K562 (cell line): Measurements from ENCODE around the gene DENND10. TPM values are rescaled to one million over a fixed set of nuclear protein-coding genes. Genes with fewer than 3 reads are reported as not detected.

Source experiments
- ATAC-seq: fragments of 200-7000 bp; cut with Tn5 transposase; 3 replicates; pipeline ENCODE4 v1.9.1; 2020; ENCODE audit warnings: moderate library complexity
- BruUV-seq: library from RNA; stranded (reverse); fragments of 400-500 nt; replicated peaks from 2 replicates; lab custom pipeline; 2021; lab: Mats Ljungman, UMichigan
- CTCF ChIA-PET: fragments of 300-600 bp; formaldehyde crosslinking; extraction: SDS; loops from one replicate; lab custom pipeline; 2021; ENCODE audit warnings: low intra/inter-chr PET ratio; lab: Yijun Ruan, JAX
- POLR2A ChIA-PET: fragments of 300-600, 350-650 bp; sonication (Branson Sonifier 250); formaldehyde crosslinking; extraction: SDS; loops from one replicate; lab custom pipeline; 2021; ENCODE audit warnings: antibody characterized with exemption, inconsistent platforms; lab: Yijun Ruan, JAX
- DNase-seq, 4 experiments: peaks; one replicate each; pipeline versions ENCODE4 v3.0.0 to v3.0.0-alpha.2; 2011 to 2018; ENCODE audit warnings: low spot score in 3 of 4, mixed read lengths in 3 of 4; ENCODE audit errors: extremely low read depth in 1 of 4
- FAIRE-seq: peaks from 2 replicates; lab custom pipeline; 2011; peaks lifted over from hg19 to GRCh38; lab: Jason Lieb, UNC
- H2AFZ ChIP-seq: 2 replicates; pipeline ENCODE4 v1.6.0; 2011; ENCODE audit warnings: low read depth, low read length, control low read depth, inconsistent platforms
- H3K27ac ChIP-seq: fragments of 200-600 bp; 3 replicates; pipeline ENCODE4 v1.8.0; 2011; ENCODE audit warnings: low read depth, mild to moderate bottlenecking, control low read depth, inconsistent platforms, low read length, moderate library complexity, mixed read lengths; ENCODE audit errors: extremely low read depth
- H3K27me3 ChIP-seq, 2 experiments: fragments of 300-600 bp in 1 of 2; 2 replicates in 1 of 2; 3 replicates in 1 of 2; pipeline versions ENCODE4 v1.6.0 to v1.8.0; 2011; ENCODE audit warnings: inconsistent platforms in 2 of 2, low read length in 2 of 2, mild to moderate bottlenecking in 1 of 2, mixed read lengths in 1 of 2, moderate library complexity in 1 of 2; ENCODE audit not compliant: control insufficient read depth in 2 of 2, insufficient read depth in 2 of 2
- H3K36me3 ChIP-seq: fragments of 300-600 bp; 3 replicates; pipeline ENCODE4 v1.8.0; 2011; ENCODE audit warnings: mild to moderate bottlenecking, low read length, inconsistent platforms; ENCODE audit not compliant: control insufficient read depth, insufficient read depth
- H3K4me1 ChIP-seq, 2 experiments: fragments of 200-600 bp in 1 of 2; replicated peaks in 1 of 2; 2 replicates in 1 of 2; 3 replicates in 1 of 2; pipeline versions ENCODE4 v1.5.1 to v1.8.0; 2011; ENCODE audit warnings: inconsistent platforms in 2 of 2, low read length in 2 of 2, mild to moderate bottlenecking in 1 of 2, mixed read lengths in 1 of 2, moderate library complexity in 1 of 2; ENCODE audit not compliant: control insufficient read depth in 2 of 2, insufficient read depth in 2 of 2
- H3K4me2 ChIP-seq: 2 replicates; pipeline ENCODE4 v1.6.1; 2011; ENCODE audit warnings: low read length, control low read depth, inconsistent platforms, mixed read lengths; ENCODE audit not compliant: insufficient read depth
- H3K4me3 ChIP-seq: fragments of 200-600 bp; sonication (generic), shearing (Covaris generic); 2 replicates; pipeline ENCODE4 v1.5.1; 2016; ENCODE audit warnings: control low read depth, inconsistent platforms
- H3K79me2 ChIP-seq: fragments of 200-600 bp; 3 replicates; pipeline ENCODE4 v1.8.0; 2011; ENCODE audit warnings: low read length, inconsistent platforms; ENCODE audit not compliant: control insufficient read depth, insufficient read depth
- H3K9ac ChIP-seq, 2 experiments: 2 replicates each; pipeline versions ENCODE4 v1.6.0 to v1.6.1; 2011; ENCODE audit warnings: low read depth in 2 of 2, low read length in 2 of 2, control low read depth in 1 of 2, inconsistent platforms in 1 of 2, mild to moderate bottlenecking in 1 of 2, mixed read lengths in 1 of 2; ENCODE audit not compliant: insufficient read depth in 1 of 2
- H3K9me1 ChIP-seq: one replicate; pipeline ENCODE4 v1.6.0; 2011; ENCODE audit warnings: inconsistent platforms, mild to moderate bottlenecking, low read length, moderate library complexity; ENCODE audit not compliant: control insufficient read depth, insufficient read depth
- H3K9me3 ChIP-seq: replicated peaks from 2 replicates; pipeline ENCODE4 v1.5.1; 2011; ENCODE audit warnings: low read depth, low read length, inconsistent platforms; ENCODE audit not compliant: control insufficient read depth, insufficient read depth
- H4K20me1 ChIP-seq: replicated peaks from 2 replicates; pipeline ENCODE4 v1.6.1; 2011; ENCODE audit warnings: low read length, inconsistent platforms, mixed read lengths; ENCODE audit not compliant: control insufficient read depth, insufficient read depth
- CTCF ChIP-seq, 3 experiments: IDR thresholded peaks in 2 of 3; conservative IDR thresholded peaks in 1 of 3; 2 replicates each; pipeline ENCODE4 v1.5.1; 2011 to 2012; ENCODE audit warnings: low read length in 3 of 3, mild to moderate bottlenecking in 3 of 3, control low read depth in 2 of 3, improper control_type of control experiment in 1 of 3, inconsistent platforms in 1 of 3, low read depth in 1 of 3, mixed read lengths in 1 of 3, moderate library complexity in 1 of 3; ENCODE audit not compliant: insufficient read depth in 2 of 3
- CTCFL ChIP-seq: IDR thresholded peaks from 2 replicates; pipeline ENCODE4 v1.6.1; 2011; ENCODE audit warnings: borderline replicate concordance, low read depth, mild to moderate bottlenecking, moderate library complexity, low read length; ENCODE audit not compliant: insufficient read depth, poor library complexity, severe bottlenecking
- ETS1 ChIP-seq: conservative IDR thresholded peaks from 2 replicates; pipeline ENCODE4 v1.6.1; 2011; ENCODE audit warnings: low read depth, mild to moderate bottlenecking, low read length; ENCODE audit not compliant: control insufficient read depth
- NELFE ChIP-seq: IDR thresholded peaks from 2 replicates; pipeline ENCODE4 v1.6.1; 2011; ENCODE audit warnings: mild to moderate bottlenecking; ENCODE audit not compliant: insufficient read depth, insufficient read length
- TFAP4 ChIP-seq: sonication (generic); formaldehyde crosslinking; IDR thresholded peaks from 2 replicates; pipeline ENCODE4 v1.8.0; 2022; ENCODE audit warnings: missing genetic modification reagents, mild to moderate bottlenecking, moderate library complexity, borderline replicate concordance
- THRAP3 ChIP-seq: fragments of 450-650 bp; IDR thresholded peaks from 2 replicates; pipeline ENCODE4 v1.6.1; 2016; ENCODE audit warnings: mild to moderate bottlenecking, inconsistent platforms, borderline replicate concordance
- THRB ChIP-seq: fragments of 450-650 bp; formaldehyde crosslinking; conservative IDR thresholded peaks from 2 replicates; pipeline ENCODE4 v1.4.0; 2022; ENCODE audit warnings: mild to moderate bottlenecking, missing genetic modification characterization
- YY1 ChIP-seq, 3 experiments: IDR thresholded peaks; 2 replicates each; pipeline ENCODE4 v1.6.1; 2011; ENCODE audit warnings: low read length in 2 of 3, mild to moderate bottlenecking in 2 of 3, moderate library complexity in 2 of 3, borderline replicate concordance in 1 of 3, control low read depth in 1 of 3, low read depth in 1 of 3; ENCODE audit not compliant: insufficient read depth in 3 of 3, insufficient replicate concordance in 2 of 3, control insufficient read depth in 1 of 3, insufficient read length in 1 of 3; ENCODE audit errors: extremely low read depth in 1 of 3
- ZBTB34 ChIP-seq: fragments of 250-450 bp; sonication (Bioruptor Pico); IDR thresholded peaks from 2 replicates; pipeline ENCODE4 v1.8.0; 2021; ENCODE audit warnings: mild to moderate bottlenecking, moderate library complexity
- ZNF57 ChIP-seq: fragments of 450-650 bp; formaldehyde crosslinking; IDR thresholded peaks from 2 replicates; pipeline ENCODE4 v1.4.0; 2020; ENCODE audit warnings: mild to moderate bottlenecking, moderate library complexity
- WGBS: fragments of 100-300 bp; shearing (Covaris generic); methylation state at CpG from one replicate; pipeline ENCODE4 v1.1.6; 2016; ENCODE audit warnings: low coverage, mixed read lengths; ENCODE audit not compliant: insufficient coverage; ENCODE audit errors: missing lambda C conversion rate; 5-methylcytosine and 5-hydroxymethylcytosine counted together
- in situ Hi-C: fragments of 300-500 bp; cut with MboI; formaldehyde crosslinking; loops from 4 replicates; pipeline ENCODE4 v1.15.0; 2018; ENCODE audit warnings: inconsistent platforms, mixed read lengths
- intact Hi-C: fragments of 100-400 bp; cut with micrococcal nuclease; formaldehyde crosslinking; loops from 2 replicates; pipeline ENCODE4 v1.14.2; 2022
- polyA plus RNA-seq, 8 experiments: library from polyadenylated mRNA; depleted of rRNA in 4 of 8; stranded (reverse) in 5 of 8; unstranded in 3 of 8; fragments of >200 nt; fragmentation: Nextera tagmentation in 2 of 8; fragmentation: Illumina TruSeq in 1 of 8; extraction: Ambion mirVana in 2 of 8; extraction: Trizol in 1 of 8; gene quantifications; 2 replicates each; pipeline versions ENCODE4 v1.2.1 to v1.2.3, GENCODE V29; 2011 to 2014; ENCODE audit warnings: inconsistent platforms in 1 of 8, missing spikeins in 1 of 8
- total RNA-seq, 7 experiments: library from RNA; depleted of rRNA in 6 of 7; stranded (reverse); fragments of >200 nt in 6 of 7; fragmentation: Illumina TruSeq in 2 of 7; extraction: Trizol in 2 of 7; gene quantifications; 2 replicates each; pipeline versions ENCODE4 v1.2.1 to v1.2.3, GENCODE V29; 2011 to 2021; ENCODE audit warnings: low replicate concordance in 1 of 7

DENND10 gene
- total and polyA plus RNA-seq, 9 of the 15 experiments (the other 6 are each of a cell fraction or from before 2014, with no cell fraction given) = 9.4 to 20.0 (median 12.5) TPM

GRCh38 chr10:119139464-119140067 is 35.7 kb downstream of the DENND10 start:
- no peaks in the 10 kb centered on the region for H3K27me3 ChIP-seq
- no peak overlapping the region for H3K4me3 ChIP-seq
- no peaks in the 10 kb centered on the region for H3K4me1 ChIP-seq
- ChIA-PET CTCF (no interaction called here), POLR2A (no interaction called here)
- DNase-seq (peak in 2 of 4 experiments; percentile 23 to 25), FAIRE-seq (no peak), ATAC-seq (peak; percentile 78)
- in situ Hi-C loops = no loop called here
- no peak overlapping the region for H3K9ac ChIP-seq
- no peaks in the 10 kb centered on the region for H4K20me1 ChIP-seq
- no peaks in the 10 kb centered on the region for H3K79me2 ChIP-seq
- no peaks in the 10 kb centered on the region for H3K9me3 ChIP-seq
- intact Hi-C loops = loop anchor here (2.0 kb wide), 1 partner anchor 59 kb away; no protein-coding TSS in a partner anchor
- no peak overlapping the region for H3K27ac ChIP-seq
- 88% methylated on average over 13 of the region's 13 CpGs for WGBS
- H3K9me1 ChIP-seq = no peaks in the 10 kb centered on the region
- H2AFZ ChIP-seq = no peak overlapping the region
- peaks cover 40% of the 10 kb centered on the region; the same call in 2 of the 3 replicates for H3K36me3 ChIP-seq
- BruUV-seq = no TSS peak
- H3K4me2 ChIP-seq = no peak overlapping the region
- TF ChIP-seq TFAP4 (CRISPR knock-in tag) (no peak), NELFE (no peak), CTCF (IDR thresholded peaks at IDR 0.05 in 2 of 3, conservative IDR thresholded peaks at IDR 0.05 in 1 of 3; ENCODE audit: insufficient read depth in 2 of 3, low read depth in 1 of 3, low read length in 3 of 3) (peak; percentile 49 to 60 (median 55); a peak in 5 of 6 replicates), ETS1 (no peak), ZNF57 (CRISPR knock-in tag) (no peak), CTCFL (no peak), THRB (CRISPR knock-in tag) (no peak), YY1 (IDR thresholded peaks at IDR 0.05; ENCODE audit: borderline replicate concordance in 1 of 3, control insufficient read depth in 1 of 3, extremely low read depth in 1 of 3, insufficient read depth in 3 of 3, insufficient read length in 1 of 3, insufficient replicate concordance in 2 of 3, low read depth in 1 of 3, low read length in 2 of 3) (no peak), ZBTB34 (CRISPR knock-in tag) (no peak), THRAP3 (no peak)
